K562 (cell line): ENCODE results near the gene STC2. TPM values are rescaled to one million over a fixed set of nuclear protein-coding genes. Genes with fewer than 3 reads are reported as not detected.

Experiments used
- ARID1B ChIP-seq: fragments of 450-650 bp; IDR thresholded peaks from 2 replicates; pipeline ENCODE4 v1.6.1; 2016; ENCODE audit warnings: antibody characterized with exemption, mild to moderate bottlenecking, inconsistent platforms
- ATF3 ChIP-seq, 2 experiments: fragments of 450-650 bp in 1 of 2; sonication (generic) in 1 of 2; formaldehyde crosslinking in 1 of 2; IDR thresholded peaks in 1 of 2; conservative IDR thresholded peaks in 1 of 2; 2 replicates each; pipeline versions ENCODE4 v1.6.1 to v1.8.1; 2016 to 2023; ENCODE audit warnings: mild to moderate bottlenecking in 2 of 2, moderate library complexity in 2 of 2, inconsistent platforms in 1 of 2, missing genetic modification reagents in 1 of 2
- C11orf30 ChIP-seq: fragments of 450-650 bp; IDR thresholded peaks from 2 replicates; pipeline ENCODE4 v1.6.1; 2016; ENCODE audit warnings: low read depth, mild to moderate bottlenecking
- CREM ChIP-seq: IDR thresholded peaks from 2 replicates; pipeline ENCODE4 v1.6.1; 2014; ENCODE audit warnings: antibody characterized with exemption, low read depth
- EP300 ChIP-seq: IDR thresholded peaks from 2 replicates; pipeline ENCODE4 v1.6.1; 2012; ENCODE audit warnings: low read length, improper control_type of control experiment
- EP400 ChIP-seq: fragments of 450-650 bp; IDR thresholded peaks from 2 replicates; pipeline ENCODE4 v1.6.1; 2017; ENCODE audit warnings: antibody characterized with exemption, mild to moderate bottlenecking, moderate library complexity
- FOXA3 ChIP-seq, 2 experiments: fragments of 450-650 bp in 1 of 2; sonication (generic) in 1 of 2; formaldehyde crosslinking; IDR thresholded peaks in 1 of 2; conservative IDR thresholded peaks in 1 of 2; 2 replicates each; pipeline versions ENCODE4 v1.4.0 to v1.8.0; 2020 to 2022; ENCODE audit warnings: mild to moderate bottlenecking in 2 of 2, missing genetic modification reagents in 1 of 2
- GATAD2B ChIP-seq: fragments of 450-650 bp; IDR thresholded peaks from 2 replicates; pipeline ENCODE4 v1.6.1; 2017; ENCODE audit warnings: mild to moderate bottlenecking, borderline replicate concordance
- JUND ChIP-seq, 2 experiments: IDR thresholded peaks; 2 replicates in 1 of 2; 3 replicates in 1 of 2; pipeline ENCODE4 v1.6.1; 2011; ENCODE audit warnings: borderline replicate concordance in 2 of 2, low read depth in 2 of 2, low read length in 2 of 2, improper control_type of control experiment in 1 of 2, missing biosample characterization in 1 of 2, missing genetic modification characterization in 1 of 2, missing genetic modification reagents in 1 of 2
- MTA3 ChIP-seq: fragments of 450-650 bp; formaldehyde crosslinking; IDR thresholded peaks from 2 replicates; pipeline ENCODE4 v1.6.1; 2017; ENCODE audit warnings: mild to moderate bottlenecking, borderline replicate concordance
- NFE2L1 ChIP-seq: fragments of 450-650 bp; IDR thresholded peaks from 2 replicates; pipeline ENCODE4 v1.6.1; 2016; ENCODE audit warnings: missing genetic modification characterization, low read depth, mild to moderate bottlenecking, missing compliant biosample characterization, moderate library complexity, borderline replicate concordance
- NKRF ChIP-seq: fragments of 450-650 bp; IDR thresholded peaks from 2 replicates; pipeline ENCODE4 v1.6.1; 2016; ENCODE audit warnings: borderline replicate concordance
- RCOR1 ChIP-seq, 2 experiments: IDR thresholded peaks; 2 replicates each; pipeline ENCODE4 v1.6.1; 2012; ENCODE audit warnings: low read depth in 2 of 2, low read length in 2 of 2, borderline replicate concordance in 1 of 2, improper control_type of control experiment in 1 of 2
- SMARCA4 ChIP-seq: fragments of 450-650 bp; IDR thresholded peaks from 2 replicates; pipeline ENCODE4 v1.6.1; 2016
- SNIP1 ChIP-seq: fragments of 450-650 bp; IDR thresholded peaks from 2 replicates; pipeline ENCODE4 v1.7.1; 2017; ENCODE audit warnings: low read depth, mild to moderate bottlenecking
- SNRNP70 ChIP-seq: fragments of 200-400 bp; formaldehyde crosslinking; optimal IDR thresholded peaks from 2 replicates; pipeline ENCODE3; 2017; ENCODE audit warnings: low read depth, low read length
- TCF7 ChIP-seq: sonication (generic); IDR thresholded peaks from 2 replicates; pipeline ENCODE4 v1.6.1; 2016; ENCODE audit warnings: antibody characterized with exemption, borderline replicate concordance
- TCFL5 ChIP-seq: fragments of 250-450 bp; sonication (Bioruptor Pico); conservative IDR thresholded peaks from 2 replicates; pipeline ENCODE4 v1.6.1; 2021; ENCODE audit warnings: mild to moderate bottlenecking, moderate library complexity, matching md5 sums
- TOE1 ChIP-seq, 2 experiments: fragments of 450-650 bp in 1 of 2; sonication (generic) in 1 of 2; formaldehyde crosslinking in 1 of 2; IDR thresholded peaks; 2 replicates each; pipeline versions ENCODE4 v1.7.1 to v1.8.0; 2016 to 2022; ENCODE audit warnings: borderline replicate concordance in 2 of 2, mild to moderate bottlenecking in 2 of 2, antibody characterized with exemption in 1 of 2, inconsistent platforms in 1 of 2, low read depth in 1 of 2, missing genetic modification reagents in 1 of 2, moderate library complexity in 1 of 2
- ZBTB7A ChIP-seq: IDR thresholded peaks from 2 replicates; pipeline ENCODE4 v1.6.1; 2011; ENCODE audit warnings: low read depth, mild to moderate bottlenecking, low read length, moderate library complexity, borderline replicate concordance; ENCODE audit not compliant: control insufficient read depth
- ZNF408 ChIP-seq: fragments of 250-450 bp; sonication (Bioruptor Pico); IDR thresholded peaks from 2 replicates; pipeline ENCODE4 v1.4.0; 2020; ENCODE audit warnings: low read depth, mild to moderate bottlenecking, moderate library complexity
- ZNF766 ChIP-seq: fragments of 200-800 bp; sonication (Bioruptor generic); conservative IDR thresholded peaks from 2 replicates; pipeline ENCODE4 v1.6.1; 2016; ENCODE audit warnings: missing genetic modification characterization, missing compliant biosample characterization
- polyA plus RNA-seq, 8 experiments: library from polyadenylated mRNA; depleted of rRNA in 4 of 8; stranded (reverse) in 5 of 8; unstranded in 3 of 8; fragments of >200 nt; fragmentation: Nextera tagmentation in 2 of 8; fragmentation: Illumina TruSeq in 1 of 8; extraction: Ambion mirVana in 2 of 8; extraction: Trizol in 1 of 8; gene quantifications; 2 replicates each; pipeline versions ENCODE4 v1.2.1 to v1.2.3, GENCODE V29; 2011 to 2014; ENCODE audit warnings: inconsistent platforms in 1 of 8, missing spikeins in 1 of 8
- total RNA-seq, 7 experiments: library from RNA; depleted of rRNA in 6 of 7; stranded (reverse); fragments of >200 nt in 6 of 7; fragmentation: Illumina TruSeq in 2 of 7; extraction: Trizol in 2 of 7; gene quantifications; 2 replicates each; pipeline versions ENCODE4 v1.2.1 to v1.2.3, GENCODE V29; 2011 to 2021; ENCODE audit warnings: low replicate concordance in 1 of 7
- TF ChIP-seq, protein P1 (sequence below): fragments of 450-650 bp; IDR thresholded peaks from 2 replicates; pipeline ENCODE4 v1.6.1; 2016

Gene STC2
- total and polyA plus RNA-seq, 9 of the 15 experiments (the other 6 are each of a cell fraction or from before 2014, with no cell fraction given) = 0.62 to 31.7 (median 7.4) TPM

DNA sequence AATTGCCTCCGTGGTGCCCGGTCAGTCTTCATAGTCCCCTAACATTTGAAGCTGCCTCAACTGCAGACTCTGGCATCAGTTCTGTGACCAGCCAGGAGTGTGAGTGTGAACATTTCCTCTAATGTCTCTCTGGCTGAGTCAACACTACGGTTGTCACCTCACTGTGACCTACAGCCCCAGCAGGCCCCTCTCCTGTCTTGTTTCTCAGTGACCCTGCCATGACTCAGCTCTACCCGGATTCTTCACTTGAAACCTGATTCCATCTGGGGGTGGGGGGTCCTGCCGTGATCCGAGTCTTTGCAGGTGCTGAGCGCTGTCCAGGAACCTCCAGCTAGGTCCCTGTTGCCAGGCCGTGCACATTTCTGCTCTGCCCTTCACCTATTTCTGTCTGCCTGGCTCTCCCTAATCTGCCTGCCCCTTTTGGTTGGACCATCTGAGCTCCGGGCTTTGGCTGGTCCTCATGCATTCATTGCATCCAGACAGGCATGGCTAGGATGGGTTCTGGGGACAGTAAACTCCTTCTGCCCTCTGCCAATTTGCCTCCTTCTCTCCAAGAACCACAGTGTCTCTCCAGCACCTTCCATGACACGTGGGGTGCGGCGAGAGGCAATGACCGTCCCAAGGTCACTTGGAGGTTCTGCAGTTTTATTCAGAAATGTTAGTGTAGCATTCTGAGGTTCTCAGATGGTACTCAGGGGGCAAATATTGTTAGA is 24.2 kb downstream of the STC2 start (continued):
- TF ChIP-seq MTA3 = 0 out of 2 replicates have a peak, but pooled peaks have one; percentile 11
- 0 out of 2 replicates have a peak, but pooled peaks have one; percentile 25 for TF ChIP-seq EP400
- TF ChIP-seq TCFL5 (CRISPR knock-in tag) = no peak
- TF ChIP-seq RCOR1 (IDR thresholded peaks at IDR 0.05; ENCODE audit: borderline replicate concordance in 1 of 2, low read depth in 2 of 2, low read length in 2 of 2) = peak in 1 of 2 experiments; percentile 47; a peak in 1 of 4 replicates
- TF ChIP-seq ARID1B = peak; percentile 70; the same call in 1 of the 2 replicates
- TF ChIP-seq FOXA3 (CRISPR knock-in tag; conservative IDR thresholded peaks at IDR 0.05 in 1 of 2, IDR thresholded peaks at IDR 0.05 in 1 of 2) = peak in 1 of 2 experiments; percentile 79; a peak in 1 of 4 replicates
- no peak for TF ChIP-seq ZNF408 (CRISPR knock-in tag)
- no peak for TF ChIP-seq NKRF
- no peak for TF ChIP-seq GATAD2B
- peak; percentile 68; the same call in 1 of the 2 replicates for TF ChIP-seq SMARCA4
- peak; percentile 73 for TF ChIP-seq ATF3 (IDR thresholded peaks at IDR 0.05)
- TF ChIP-seq ATF3 (CRISPR knock-in tag; conservative IDR thresholded peaks at IDR 0.05) = no peak
- TF ChIP-seq SNIP1 = no peak
- TF ChIP-seq C11orf30 = peak; percentile 89
- TF ChIP-seq JUND (IDR thresholded peaks at IDR 0.05; ENCODE audit: borderline replicate concordance, low read depth, low read length) = peak; percentile 77
- TF ChIP-seq JUND (tag; IDR thresholded peaks at IDR 0.05; ENCODE audit: borderline replicate concordance, low read depth, low read length) = peak; percentile 71; the same call in 1 of the 3 replicates
- TF ChIP-seq ZNF766 = no peak
- TF ChIP-seq EP300 = peak; percentile 58
- 0 out of 2 replicates have a peak, but pooled peaks have one; percentile 30 for TF ChIP-seq TOE1 (IDR thresholded peaks at IDR 0.05; ENCODE audit: borderline replicate concordance)
- no peak for TF ChIP-seq TOE1 (CRISPR knock-in tag; IDR thresholded peaks at IDR 0.05; ENCODE audit: borderline replicate concordance, low read depth)
- TF ChIP-seq TCF7 = no peak
- TF ChIP-seq, protein P1, sequence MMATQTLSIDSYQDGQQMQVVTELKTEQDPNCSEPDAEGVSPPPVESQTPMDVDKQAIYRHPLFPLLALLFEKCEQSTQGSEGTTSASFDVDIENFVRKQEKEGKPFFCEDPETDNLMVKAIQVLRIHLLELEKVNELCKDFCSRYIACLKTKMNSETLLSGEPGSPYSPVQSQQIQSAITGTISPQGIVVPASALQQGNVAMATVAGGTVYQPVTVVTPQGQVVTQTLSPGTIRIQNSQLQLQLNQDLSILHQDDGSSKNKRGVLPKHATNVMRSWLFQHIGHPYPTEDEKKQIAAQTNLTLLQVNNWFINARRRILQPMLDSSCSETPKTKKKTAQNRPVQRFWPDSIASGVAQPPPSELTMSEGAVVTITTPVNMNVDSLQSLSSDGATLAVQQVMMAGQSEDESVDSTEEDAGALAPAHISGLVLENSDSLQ = peak; percentile 51
- TF ChIP-seq ZBTB7A = peak; percentile 92
- TF ChIP-seq CREM = peak; percentile 63
- TF ChIP-seq SNRNP70 = no peak
- TF ChIP-seq NFE2L1 = peak; percentile 41; the same call in 1 of the 2 replicates
